Mucosa of stomach (tissue), 1 donor: Measurements from ENCODE around the gene CISTR.
"Not testable (repeated sequence)": the region's sequence is repeated elsewhere in the genome, so short reads cannot be mapped to it uniquely, and the experiment has no call there.

ENCODE experiments used
- H3K27me3 ChIP-seq: one replicate; pipeline ENCODE4 v1.7.0; 2013; ENCODE audit warnings: mild to moderate bottlenecking, low read length; ENCODE audit not compliant: control insufficient read depth, insufficient read depth
- H3K36me3 ChIP-seq: one replicate; pipeline ENCODE4 v1.7.0; 2013; ENCODE audit warnings: low read length; ENCODE audit not compliant: control insufficient read depth, insufficient read depth
- H3K4me1 ChIP-seq: one replicate; pipeline ENCODE4 v1.7.0; 2013; ENCODE audit warnings: mild to moderate bottlenecking, low read length; ENCODE audit not compliant: control insufficient read depth, insufficient read depth
- H3K4me3 ChIP-seq: one replicate; pipeline ENCODE4 v1.7.0; 2013; ENCODE audit warnings: low read length
- H3K9ac ChIP-seq: one replicate; pipeline ENCODE4 v1.7.0; 2013; ENCODE audit warnings: mild to moderate bottlenecking, low read length, moderate library complexity
- H3K9me3 ChIP-seq: one replicate; pipeline ENCODE4 v1.7.0; 2013; ENCODE audit warnings: mild to moderate bottlenecking, low read length, moderate library complexity; ENCODE audit not compliant: control insufficient read depth
- donor health status: Pancreatic carcinoma.

Gene CISTR

DNA sequence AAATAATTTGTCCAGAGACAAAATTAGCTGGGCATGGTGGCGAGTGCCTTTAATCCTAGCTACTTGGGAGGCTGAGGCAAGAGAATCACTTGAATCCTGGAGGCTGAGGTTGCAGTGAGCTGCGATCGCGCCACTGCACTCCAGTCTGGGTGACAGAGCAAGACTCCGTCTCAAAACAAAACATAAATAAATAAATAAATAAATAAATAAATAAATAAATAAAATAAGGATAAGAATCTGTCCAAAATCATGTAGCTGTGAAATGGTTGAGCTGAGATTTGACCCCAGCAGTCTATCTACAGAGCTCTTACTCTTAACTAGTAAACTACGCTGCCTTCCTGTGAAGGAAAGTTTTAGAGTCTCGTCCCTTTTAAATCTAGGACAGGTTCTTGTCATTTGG lies 27.9 kb upstream of the CISTR start:
- H3K27me3 ChIP-seq = peaks cover 85% of the 10 kb centered on the region
- H3K9me3 ChIP-seq, H3K36me3 ChIP-seq: not testable (repeated sequence)

DNA sequence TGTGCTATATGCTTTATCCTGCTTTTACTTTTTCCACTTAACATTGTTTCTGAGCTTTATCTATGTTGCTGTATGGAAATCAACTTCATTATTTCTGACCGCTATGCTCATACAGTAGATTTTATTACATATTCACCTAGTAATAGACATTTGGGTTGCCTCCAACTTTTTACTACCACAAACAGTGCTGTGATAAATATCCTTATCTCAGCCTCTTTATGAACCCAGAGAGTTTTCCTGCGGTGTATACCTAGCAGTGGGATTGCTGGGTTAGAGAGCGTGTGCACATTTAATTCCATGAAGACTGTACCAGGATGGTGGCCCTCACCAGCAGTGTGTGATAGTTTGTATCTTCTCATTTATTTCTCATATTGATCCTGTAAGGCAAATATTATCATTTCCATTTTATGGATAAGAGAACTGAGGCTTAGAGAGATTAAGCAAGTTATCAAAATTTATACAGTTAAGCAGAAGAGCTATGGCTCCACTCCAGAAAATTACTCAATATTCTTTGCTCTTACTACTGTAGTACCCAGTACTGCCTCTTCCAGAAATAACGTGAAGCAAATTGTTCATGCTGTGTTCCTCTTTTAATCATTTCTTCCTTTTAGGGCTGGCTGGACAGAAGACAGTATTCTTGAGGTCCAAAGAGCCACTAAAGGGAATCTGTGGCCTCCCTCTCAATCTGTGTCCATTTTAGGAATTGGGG lies 26.3 kb upstream of the CISTR start:
- Histone ChIP-seq H3K9me3 (no peaks in the 10 kb centered on the region), H3K4me1 (no peaks in the 10 kb centered on the region), H3K36me3 (no peaks in the 10 kb centered on the region), H3K9ac (no peak overlapping the region), H3K4me3 (no peak overlapping the region), H3K27me3 (peaks cover 69% of the 10 kb centered on the region)

More for the DNA sequence above, 27.9 kb upstream of the CISTR start:
- not testable (repeated sequence) for H3K4me3 ChIP-seq, H3K4me1 ChIP-seq, H3K9ac ChIP-seq

DNA sequence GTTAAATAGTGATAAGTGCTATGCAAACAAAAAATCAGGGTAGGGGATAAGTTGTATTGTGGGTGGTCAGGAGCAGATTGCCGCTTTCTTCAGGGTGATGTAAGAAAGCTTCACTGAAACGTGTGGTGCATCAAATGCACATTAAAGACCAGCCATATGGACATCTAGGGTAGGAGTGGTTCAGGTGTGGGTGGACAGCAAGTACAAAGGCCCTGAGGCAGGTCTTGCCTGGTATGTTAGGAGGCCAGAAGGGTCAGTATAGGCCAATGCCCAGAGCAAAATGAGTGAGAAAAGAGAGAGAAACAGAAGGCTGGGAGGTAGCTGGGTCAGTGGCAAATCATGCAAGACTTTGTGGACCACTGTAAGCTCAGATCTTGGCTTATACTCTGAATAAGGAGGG lies 25.6 kb upstream of the CISTR start:
- Histone ChIP-seq H3K27me3 (peaks cover 62% of the 10 kb centered on the region), H3K9ac (no peak overlapping the region), H3K4me1 (no peaks in the 10 kb centered on the region), H3K9me3 (no peaks in the 10 kb centered on the region), H3K4me3 (no peak overlapping the region), H3K36me3 (no peaks in the 10 kb centered on the region)

DNA sequence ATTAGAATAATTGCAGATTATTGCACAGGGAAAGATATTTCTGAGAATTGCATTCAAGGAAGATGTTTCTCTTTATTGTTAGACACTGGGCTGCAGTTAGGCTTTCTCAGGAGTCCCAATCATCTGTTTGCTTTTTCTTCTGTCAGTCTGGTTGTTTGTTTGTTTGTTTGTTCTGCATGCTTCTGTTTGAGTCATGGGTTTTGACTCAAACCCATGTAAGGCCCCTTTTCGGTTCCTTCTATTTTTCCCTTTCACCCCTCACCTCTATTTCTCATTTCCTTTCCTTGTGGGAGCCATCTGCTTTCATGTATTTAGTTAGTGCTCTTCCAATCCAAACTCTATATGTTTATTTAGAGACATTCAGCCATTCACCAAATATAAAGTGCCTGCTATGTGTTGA lies 25.1 kb upstream of the CISTR start:
- no peak overlapping the region for H3K9ac ChIP-seq
- no peaks in the 10 kb centered on the region for H3K36me3 ChIP-seq
- no peak overlapping the region for H3K4me3 ChIP-seq
- H3K4me1 ChIP-seq = no peaks in the 10 kb centered on the region
- H3K9me3 ChIP-seq = no peaks in the 10 kb centered on the region
- peaks cover 60% of the 10 kb centered on the region for H3K27me3 ChIP-seq

DNA sequence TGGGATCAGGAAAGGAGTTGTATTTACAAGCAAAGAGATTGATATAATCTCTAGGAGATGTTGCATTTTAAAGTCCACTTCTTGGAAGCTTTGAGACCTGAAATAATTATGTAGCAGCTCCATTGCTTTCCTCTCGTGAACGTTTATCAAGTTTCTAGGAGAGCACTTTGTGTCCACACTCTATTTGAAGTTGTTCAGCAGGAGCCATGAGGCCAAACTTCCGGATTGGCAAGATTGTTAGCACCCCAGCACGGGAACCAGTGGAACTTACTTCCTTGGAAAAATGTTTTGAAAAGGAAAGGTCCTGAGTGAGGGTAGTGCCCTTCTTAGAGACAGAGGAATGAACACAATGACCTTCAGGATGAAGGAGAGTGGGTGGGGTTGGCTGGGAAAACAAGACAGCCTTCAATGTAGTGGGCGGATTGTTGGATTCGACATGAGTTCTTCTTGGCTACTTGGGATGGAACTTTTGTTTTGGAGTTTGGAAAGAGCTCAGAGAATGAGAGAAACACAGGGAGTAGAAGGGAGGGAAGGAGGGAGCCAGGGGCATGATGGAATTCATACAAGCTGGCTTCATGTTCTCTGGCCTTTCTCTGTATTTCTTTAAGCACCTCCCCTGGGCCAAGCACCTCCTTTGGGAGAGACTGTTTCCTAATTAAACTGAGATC lies 23.8 kb upstream of the CISTR start:
- Histone ChIP-seq H3K9me3 (no peaks in the 10 kb centered on the region), H3K36me3 (no peaks in the 10 kb centered on the region), H3K9ac (no peak overlapping the region), H3K4me3 (no peak overlapping the region), H3K27me3 (peaks cover 52% of the 10 kb centered on the region), H3K4me1 (no peaks in the 10 kb centered on the region)

DNA sequence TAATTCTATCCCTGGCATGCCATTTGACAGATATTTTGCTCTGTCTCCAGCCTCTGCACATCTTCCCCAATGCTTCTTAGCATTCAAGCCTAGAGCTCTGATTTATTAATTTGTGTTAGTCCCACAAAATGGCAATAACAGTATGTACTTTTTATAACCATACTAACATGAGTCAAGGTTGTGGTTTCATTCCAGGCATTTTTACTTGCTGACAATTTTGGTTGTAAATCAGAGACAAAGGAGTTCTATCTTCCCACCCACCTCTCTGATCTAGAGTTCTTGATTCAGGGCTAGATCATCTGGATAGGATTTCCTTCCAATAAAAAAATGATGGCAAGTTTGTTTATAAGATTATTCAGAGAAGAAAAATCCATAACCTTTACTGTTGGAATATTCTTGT lies 18.5 kb upstream of the CISTR start:
- no peak overlapping the region for H3K4me3 ChIP-seq
- H3K36me3 ChIP-seq = no peaks in the 10 kb centered on the region
- peaks cover 39% of the 10 kb centered on the region for H3K27me3 ChIP-seq
- no peaks in the 10 kb centered on the region for H3K4me1 ChIP-seq
- no peak overlapping the region for H3K9ac ChIP-seq
- H3K9me3 ChIP-seq = no peaks in the 10 kb centered on the region

DNA sequence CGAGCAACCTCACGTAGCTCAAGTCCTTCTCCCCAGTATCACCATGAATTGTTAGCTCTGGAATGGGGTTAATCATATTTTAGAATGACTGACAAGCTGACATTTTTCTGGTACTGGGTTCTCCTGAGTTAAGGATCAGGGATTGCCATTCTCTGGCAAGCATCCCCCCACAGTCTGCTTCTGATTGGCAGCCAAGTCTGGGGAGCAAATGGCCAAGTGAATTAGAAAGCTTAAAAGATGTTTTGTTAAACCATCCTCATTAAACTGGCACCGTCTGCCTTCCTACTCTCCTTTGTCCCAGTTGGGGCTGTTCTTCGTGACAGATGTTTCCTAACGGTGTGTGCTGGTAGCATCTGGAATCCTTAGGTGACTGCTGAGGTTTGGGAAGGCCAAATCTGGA lies 17.2 kb upstream of the CISTR start:
- Histone ChIP-seq H3K4me1 (no peaks in the 10 kb centered on the region), H3K27me3 (peaks cover 50% of the 10 kb centered on the region)

DNA sequence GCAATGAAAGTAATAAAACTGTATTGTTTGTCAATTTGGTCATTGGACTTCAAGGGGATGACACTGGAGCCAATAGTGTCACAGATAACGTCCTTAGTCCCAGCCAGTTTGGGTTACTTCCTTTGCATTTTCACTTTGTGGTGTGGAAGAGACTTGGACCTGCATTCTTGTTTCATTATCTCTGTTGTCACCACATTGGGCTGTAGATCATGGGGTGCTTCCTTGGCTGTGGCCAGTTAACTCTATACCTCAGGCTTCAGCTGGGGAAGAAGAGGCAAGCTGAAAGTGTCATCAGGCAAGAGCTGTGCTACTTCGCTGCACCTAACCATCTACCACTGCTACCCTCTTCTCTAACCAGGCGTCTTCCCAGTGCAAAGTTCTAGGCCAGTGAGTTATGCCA lies 15.1 kb upstream of the CISTR start:
- H3K36me3 ChIP-seq = no peaks in the 10 kb centered on the region
- no peaks in the 10 kb centered on the region for H3K9me3 ChIP-seq
- H3K4me3 ChIP-seq = no peak overlapping the region
- peaks cover 53% of the 10 kb centered on the region for H3K27me3 ChIP-seq
- H3K4me1 ChIP-seq = no peaks in the 10 kb centered on the region
- no peak overlapping the region for H3K9ac ChIP-seq

More for the DNA sequence above, 17.2 kb upstream of the CISTR start:
- H3K9me3 ChIP-seq = no peaks in the 10 kb centered on the region
- no peaks in the 10 kb centered on the region for H3K36me3 ChIP-seq
- no peak overlapping the region for H3K4me3 ChIP-seq
- H3K9ac ChIP-seq = no peak overlapping the region

DNA sequence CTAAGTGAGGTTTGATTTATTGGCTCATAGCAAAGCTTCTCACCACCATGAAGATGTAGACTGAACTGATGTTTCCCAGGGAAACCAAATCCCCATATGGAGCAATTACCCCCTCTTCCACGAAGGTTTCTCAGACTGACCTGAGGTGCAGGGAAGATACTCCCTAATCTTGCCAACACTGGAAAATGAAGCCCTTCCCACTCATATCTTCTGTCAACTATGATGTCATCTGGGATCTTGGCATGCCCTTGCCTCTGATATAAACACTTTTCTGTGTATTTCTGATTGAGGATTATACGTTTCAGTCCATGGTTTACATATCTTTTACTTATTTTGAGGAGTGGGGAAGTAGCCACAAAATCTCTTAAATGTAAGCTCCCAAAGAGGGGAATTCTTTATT lies 14.1 kb upstream of the CISTR start:
- Histone ChIP-seq H3K9ac (no peak overlapping the region), H3K4me3 (no peak overlapping the region), H3K36me3 (no peaks in the 10 kb centered on the region), H3K9me3 (no peaks in the 10 kb centered on the region), H3K4me1 (no peaks in the 10 kb centered on the region), H3K27me3 (peaks cover 53% of the 10 kb centered on the region)

DNA sequence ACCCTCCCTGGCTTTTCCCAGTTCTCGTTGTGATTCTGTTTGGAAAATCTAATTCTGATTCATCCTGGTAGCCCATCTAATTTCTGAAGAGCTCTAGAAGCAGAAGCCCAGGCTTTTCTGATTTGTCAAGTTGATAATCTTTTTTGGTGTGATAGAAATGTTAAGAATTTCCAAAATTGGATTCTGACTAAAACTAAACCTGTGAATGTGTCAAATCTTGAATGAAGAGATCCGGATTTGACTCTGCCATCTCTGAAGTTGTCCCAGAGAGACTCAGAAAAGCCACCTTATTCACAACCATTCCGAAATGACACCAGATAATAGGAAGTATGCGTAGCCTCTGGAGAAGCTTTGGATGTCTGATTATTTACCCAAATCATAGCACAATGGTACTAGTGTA lies 12.8 kb upstream of the CISTR start:
- H3K27me3 ChIP-seq = peaks cover 64% of the 10 kb centered on the region
- H3K4me3 ChIP-seq = no peak overlapping the region
- no peak overlapping the region for H3K9ac ChIP-seq
- no peaks in the 10 kb centered on the region for H3K9me3 ChIP-seq
- no peaks in the 10 kb centered on the region for H3K4me1 ChIP-seq
- H3K36me3 ChIP-seq = no peaks in the 10 kb centered on the region

DNA sequence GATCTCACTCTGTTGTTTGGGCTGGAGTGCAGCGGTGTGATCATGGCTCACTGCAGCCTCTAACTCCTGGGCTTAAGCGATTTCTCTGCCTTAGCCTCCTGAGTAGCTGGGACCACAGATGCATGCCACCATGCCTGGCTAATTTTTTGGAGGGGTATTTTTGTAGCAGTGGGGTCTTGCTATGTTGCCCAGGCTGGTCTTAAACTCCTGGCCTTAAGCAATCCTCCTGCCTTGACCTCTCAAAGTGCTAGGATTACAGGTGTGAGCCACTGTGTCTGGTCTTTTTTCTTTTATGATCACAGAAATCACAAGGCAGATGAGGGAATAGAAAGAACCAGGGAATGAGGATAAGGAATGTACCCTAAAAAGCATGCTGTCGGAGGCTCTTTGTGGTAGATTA lies 11.0 kb upstream of the CISTR start:
- not testable (repeated sequence) for H3K4me3 ChIP-seq, H3K9me3 ChIP-seq, H3K9ac ChIP-seq, H3K4me1 ChIP-seq, H3K36me3 ChIP-seq
- H3K27me3 ChIP-seq = peaks cover 70% of the 10 kb centered on the region

DNA sequence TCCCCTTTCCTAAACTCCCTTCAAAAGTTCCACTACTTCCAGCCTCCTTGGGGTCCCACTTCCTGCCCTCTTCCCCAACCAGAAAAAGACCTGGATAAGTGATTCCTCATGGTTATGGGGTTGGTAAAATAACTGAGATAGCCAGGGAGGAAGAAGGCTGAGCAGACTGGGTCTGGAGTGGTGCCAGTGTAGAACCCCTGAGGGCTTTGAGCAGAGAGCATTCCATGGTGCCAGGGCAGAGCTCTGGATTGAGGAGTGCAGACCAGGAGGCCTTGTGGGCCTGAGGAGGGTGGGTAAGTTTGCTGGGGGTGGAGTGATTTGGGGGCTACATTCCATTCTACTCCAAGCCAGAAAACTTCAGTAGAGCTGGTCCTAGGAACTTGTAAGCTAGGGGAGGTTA lies 9.5 kb upstream of the CISTR start:
- H3K27me3 ChIP-seq = peaks cover 71% of the 10 kb centered on the region
- H3K4me1 ChIP-seq = peaks cover 8% of the 10 kb centered on the region
- H3K9ac ChIP-seq = no peak overlapping the region
- H3K36me3 ChIP-seq = no peaks in the 10 kb centered on the region
- H3K4me3 ChIP-seq = no peak overlapping the region
- H3K9me3 ChIP-seq = no peaks in the 10 kb centered on the region
